Measurements from ENCODE around the gene DXO.
"Not testable (repeated sequence)": the region's sequence is repeated elsewhere in the genome, so short reads cannot be mapped to it uniquely, and the experiment has no call there.

The DXO gene

GRCh38 chr6:31979238-31979898 is 7.4 kb upstream of the DXO start:
- DNase-seq = no peak

GRCh38 chr6:31978831-31979230 is 6.9 kb upstream of the DXO start:
- no peak for DNase-seq

- DNase-seq = no peak
These were observed 6.0 kb upstream of the DXO start for GRCh38 chr6:31977816-31978431.

DNA sequence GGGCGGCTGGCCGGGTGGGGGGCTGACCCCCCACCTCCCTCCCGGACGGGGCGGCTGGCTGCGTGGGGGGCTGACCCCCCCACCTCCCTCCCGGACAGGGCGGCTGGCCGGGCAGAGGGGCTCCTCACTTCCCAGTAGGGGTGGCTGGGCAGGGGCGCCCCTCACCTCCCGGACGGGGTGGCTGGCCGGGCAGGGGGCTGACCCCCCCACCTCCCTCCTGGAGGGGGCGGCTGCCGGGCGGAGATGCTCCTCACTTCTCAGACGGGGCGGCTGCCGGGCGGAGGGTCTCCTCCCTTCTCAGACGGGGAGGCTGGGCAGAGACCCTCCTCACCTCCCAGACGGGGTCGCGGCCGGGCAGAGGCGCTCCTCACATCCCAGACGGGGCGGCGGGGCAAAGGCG is 4.1 kb upstream of the DXO start:
- not testable (repeated sequence) for DNase-seq

DNA sequence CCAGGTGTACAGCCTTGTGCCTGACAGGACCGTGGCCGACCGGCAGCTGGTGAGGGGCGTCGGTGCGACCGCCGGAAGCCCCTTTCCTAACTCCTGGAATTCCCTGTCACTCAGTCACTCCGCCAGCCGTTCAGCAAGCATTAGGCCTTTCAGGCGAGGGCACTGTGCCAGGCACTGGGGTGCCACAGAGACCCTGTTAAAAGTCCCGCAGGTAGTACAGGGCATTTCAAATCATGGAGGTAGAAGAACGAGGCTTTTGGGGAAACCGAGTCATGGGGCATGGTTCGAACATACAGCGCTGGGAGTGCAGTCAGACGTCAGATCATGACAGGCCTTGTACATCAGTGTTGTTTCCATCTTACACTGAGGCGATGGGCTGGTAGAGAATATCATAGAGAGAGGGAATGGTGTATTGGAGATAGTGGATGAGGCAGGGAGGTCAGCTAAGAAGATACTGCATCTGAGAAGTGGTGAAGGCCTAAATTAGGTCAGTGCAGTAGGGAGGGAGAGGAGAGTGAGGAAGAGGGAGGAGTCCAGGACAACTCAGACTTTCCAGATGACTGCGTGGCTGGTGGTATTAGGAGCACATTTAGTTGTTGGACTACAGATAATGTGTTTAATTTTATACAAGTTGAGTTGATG is 892 bp upstream of the DXO start:
- no peak for DNase-seq

GRCh38 chr6:31971279-31971992 is 502 bp downstream of the DXO start:
- no peak for DNase-seq

DNA sequence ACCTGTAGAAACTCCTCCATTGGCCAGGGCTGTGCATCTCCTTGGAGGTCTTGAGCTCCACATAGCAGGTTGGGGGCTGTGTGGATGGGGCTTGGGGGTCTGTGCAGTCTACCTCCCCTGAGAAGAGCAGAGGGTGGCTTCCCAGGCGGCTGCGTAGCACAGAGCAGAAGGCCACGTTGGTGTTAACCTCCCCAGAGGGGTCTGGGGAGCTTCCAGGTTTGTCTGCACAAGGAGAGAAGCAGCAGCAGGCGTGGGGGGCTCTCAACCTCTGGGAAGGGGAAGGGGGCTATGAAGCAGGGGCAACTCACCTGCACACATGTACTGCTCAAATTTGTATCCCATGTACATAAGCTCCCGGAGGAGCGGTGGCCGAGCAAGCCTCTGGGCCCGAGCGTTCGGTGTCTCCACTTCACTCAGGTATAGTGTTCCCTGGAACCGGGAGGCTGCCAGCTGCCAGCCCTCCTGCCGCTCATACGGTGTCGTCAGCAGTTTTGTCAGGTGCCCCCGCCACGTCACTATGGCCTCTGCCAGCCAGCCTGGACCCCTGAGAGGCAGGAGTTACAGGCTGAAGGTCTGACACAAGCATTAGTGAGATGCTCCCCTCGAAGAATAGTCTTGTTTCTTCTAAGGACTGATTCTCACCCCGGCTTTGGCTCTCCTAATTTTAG is 1.2 kb downstream of the DXO start:
- no peak for DNase-seq

DNA sequence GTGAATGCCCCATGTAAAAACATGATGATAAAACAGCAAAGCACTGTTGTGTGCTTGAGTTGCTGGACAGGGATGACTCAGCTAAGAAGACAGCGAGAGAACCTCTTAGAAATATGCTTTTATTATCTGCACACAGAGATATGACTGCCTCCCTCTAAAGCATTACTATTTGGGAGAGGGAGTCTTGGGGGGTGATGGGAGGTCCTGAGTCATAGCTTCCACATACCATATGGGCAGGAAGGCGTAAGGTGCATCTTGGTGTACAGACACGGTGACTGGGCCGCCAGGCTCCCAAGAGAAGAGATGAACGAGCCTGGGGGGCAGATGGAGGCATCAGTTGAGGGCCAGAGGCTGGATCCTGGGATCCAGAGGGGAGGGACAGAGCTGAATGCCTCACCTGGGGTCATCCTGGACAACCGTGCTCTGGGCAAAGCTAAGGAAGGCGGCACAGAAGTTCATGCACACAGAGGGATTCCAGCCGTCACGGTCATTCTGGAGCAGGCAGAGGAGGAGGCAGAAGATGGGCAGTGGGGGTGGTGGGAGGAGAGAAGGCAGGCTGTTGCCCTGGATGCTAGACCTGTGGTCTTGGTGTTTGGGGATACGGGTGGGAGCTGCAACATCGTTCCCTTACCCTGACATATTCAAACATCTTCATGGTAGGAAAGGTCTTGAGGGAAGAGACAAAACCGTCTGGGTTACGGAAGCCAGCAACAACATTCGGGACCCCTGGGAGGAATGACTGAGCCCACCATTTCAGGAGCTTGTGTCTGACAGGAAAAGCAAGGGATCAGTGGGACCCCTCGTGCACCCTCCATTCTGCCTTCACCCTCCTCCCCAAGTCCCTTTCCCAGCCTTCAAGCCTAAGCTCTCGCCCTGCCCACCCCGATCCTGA is 2.0 kb downstream of the DXO start:
- no peak for DNase-seq

GRCh38 chr6:31968791-31969711 is 2.9 kb downstream of the DXO start:
- DNase-seq = no peak

- DNase-seq = no peak
These were observed 3.6 kb downstream of the DXO start for GRCh38 chr6:31968326-31968725.

DNA sequence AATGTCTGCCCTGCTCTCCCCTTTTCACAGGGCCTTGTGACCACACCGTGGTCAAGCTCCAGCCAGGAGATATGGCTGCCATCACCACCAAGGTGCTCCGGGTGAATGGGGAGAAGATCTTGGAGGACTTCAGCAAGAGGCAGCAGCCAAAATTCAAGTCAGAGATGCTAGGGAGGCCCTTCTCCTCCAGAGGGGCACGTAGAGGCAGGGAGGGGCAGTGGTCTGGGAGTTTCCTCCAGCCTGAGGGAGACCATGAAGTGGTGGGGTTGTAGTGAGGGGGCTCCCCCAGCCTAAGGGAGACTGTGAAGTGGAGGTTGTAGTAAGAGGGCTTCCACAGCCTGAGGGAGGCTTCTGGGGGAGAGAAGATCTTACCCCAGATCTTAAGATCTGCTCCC is 4.0 kb downstream of the DXO start:
- no peak for DNase-seq

GRCh38 chr6:31966997-31967925 is 4.7 kb downstream of the DXO start:
- DNase-seq = no peak

DNA sequence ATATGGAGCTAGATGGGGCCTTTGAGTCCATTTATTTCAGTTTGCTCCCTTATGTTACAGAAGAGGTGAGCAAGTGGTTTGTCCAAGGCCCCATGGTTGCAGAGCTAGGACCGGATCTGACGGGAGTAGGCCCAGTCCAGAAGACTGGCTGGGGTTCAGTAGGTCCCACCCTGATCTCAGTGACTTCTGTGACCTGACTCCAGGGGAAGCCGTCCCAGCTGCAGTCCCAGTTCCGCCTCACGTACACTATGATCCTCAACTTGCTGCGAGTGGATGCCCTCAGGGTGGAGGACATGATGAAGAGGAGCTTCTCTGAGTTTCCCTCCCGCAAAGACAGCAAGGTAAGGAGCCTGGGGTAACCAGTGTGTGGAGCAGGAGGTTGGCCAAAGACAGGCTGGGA is 5.4 kb downstream of the DXO start:
- DNase-seq = no peak

DNA sequence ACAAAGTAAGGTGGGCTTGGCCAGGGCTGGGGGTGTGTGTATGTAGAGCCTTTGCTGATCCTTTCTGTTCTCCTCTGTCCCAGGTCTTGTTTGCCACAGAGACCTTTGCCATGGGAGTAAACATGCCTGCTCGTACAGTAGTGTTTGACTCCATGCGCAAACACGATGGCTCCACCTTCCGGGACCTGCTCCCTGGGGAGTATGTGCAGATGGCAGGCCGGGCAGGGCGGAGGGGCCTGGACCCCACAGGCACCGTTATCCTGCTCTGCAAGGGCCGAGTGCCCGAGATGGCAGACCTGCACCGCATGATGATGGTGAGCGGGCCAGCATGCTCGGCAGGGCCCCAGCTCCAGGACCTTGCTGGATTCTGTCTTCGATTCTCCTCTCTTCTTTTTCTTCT is 6.2 kb downstream of the DXO start:
- DNase-seq = no peak

DNA sequence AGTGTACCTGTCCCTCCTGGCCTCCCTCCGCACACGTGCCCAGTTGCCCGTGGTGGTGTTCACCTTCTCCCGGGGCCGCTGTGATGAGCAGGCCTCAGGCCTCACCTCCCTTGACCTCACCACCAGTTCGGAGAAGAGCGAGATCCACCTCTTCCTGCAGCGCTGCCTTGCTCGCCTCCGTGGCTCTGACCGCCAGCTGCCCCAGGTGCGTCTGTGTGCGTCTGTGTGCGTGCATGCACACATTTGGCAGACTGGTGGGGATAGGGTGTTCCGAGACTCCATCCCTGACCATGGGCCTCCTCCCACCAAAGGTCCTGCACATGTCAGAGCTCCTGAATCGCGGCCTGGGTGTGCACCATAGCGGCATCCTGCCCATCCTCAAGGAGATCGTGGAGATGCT is 8.0 kb downstream of the DXO start:
- no peak for DNase-seq

DNA sequence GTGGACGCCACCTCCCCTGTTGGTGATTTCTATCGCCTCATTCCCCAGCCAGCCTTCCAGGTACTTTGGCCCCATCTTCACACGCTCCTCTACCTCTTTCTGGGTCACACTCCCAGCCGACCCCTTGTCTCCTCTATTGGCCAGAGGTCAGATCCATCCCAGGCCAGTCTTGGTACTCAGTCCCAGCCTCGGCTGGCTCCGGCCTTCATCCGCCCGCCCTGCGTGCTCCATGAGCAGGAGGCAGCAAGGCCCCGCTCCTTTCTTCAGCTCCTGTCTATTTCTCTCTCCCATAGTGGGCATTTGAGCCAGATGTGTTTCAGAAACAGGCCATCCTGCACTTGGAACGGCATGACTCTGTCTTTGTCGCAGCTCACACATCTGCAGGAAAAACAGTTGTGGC is 10.3 kb downstream of the DXO start:
- DNase-seq = no peak

GRCh38 chr6:31958741-31959739 is 12.9 kb downstream of the DXO start, which contains the start of the genes NELFE and SKIC2:
Gene NELFE (minus strand): TSS chr6:31958971. CDS start chr6:31958446, 525 bp downstream.
Gene SKIC2 (plus strand): TSS chr6:31959175. CDS start chr6:31959193, 18 bp downstream.
- peak; percentile 97 to 98 for DNase-seq

DNA sequence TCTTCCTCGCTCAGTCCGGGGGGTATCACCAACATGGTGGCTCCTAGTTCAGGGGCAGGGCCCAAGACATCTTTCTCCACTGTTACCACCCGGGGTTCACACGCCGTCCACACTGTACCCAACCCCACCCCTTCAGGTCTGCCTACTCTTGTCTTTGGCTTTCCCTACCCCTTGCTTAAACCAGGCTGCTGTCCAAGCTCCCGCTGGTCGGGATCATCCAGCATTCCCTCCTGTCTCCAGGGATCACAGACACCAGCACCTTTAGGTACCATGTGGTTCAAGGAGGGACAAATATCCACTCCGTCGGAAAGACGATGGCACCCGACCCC is 13.6 kb downstream of the DXO start:
- DNase-seq = no peak

DNA sequence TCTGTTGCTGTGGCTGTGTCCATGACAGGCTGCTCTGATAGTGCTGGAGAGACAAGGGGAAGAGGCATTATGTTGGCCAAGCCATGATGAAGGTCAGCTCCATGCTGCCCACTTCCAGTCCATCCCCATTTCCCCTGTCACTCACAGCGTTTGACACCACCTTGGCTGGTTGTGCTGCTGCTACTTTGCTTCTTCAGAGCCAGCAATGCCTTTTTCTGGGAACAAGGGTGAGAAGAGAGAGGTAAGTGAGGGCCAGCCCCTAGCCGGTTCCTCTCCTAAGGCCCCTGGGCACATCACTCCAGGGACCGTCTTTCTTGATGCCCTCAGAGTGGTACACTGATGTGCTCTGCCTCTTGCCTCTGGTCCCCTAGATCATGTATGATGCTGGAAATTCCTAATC is 15.1 kb downstream of the DXO start:
- no peak for DNase-seq
